Measurements from ENCODE around the gene AGFG2. TPM values are rescaled to one million over a fixed set of nuclear protein-coding genes. Genes with fewer than 3 reads are reported as not detected.

AGFG2 gene
- total and polyA plus RNA-seq, 12 donors, result 14.0 to 175 (median 107) TPM

- intact Hi-C loops (cut with DNase I), result no loop called here
- TF ChIP-seq, protein P1, sequence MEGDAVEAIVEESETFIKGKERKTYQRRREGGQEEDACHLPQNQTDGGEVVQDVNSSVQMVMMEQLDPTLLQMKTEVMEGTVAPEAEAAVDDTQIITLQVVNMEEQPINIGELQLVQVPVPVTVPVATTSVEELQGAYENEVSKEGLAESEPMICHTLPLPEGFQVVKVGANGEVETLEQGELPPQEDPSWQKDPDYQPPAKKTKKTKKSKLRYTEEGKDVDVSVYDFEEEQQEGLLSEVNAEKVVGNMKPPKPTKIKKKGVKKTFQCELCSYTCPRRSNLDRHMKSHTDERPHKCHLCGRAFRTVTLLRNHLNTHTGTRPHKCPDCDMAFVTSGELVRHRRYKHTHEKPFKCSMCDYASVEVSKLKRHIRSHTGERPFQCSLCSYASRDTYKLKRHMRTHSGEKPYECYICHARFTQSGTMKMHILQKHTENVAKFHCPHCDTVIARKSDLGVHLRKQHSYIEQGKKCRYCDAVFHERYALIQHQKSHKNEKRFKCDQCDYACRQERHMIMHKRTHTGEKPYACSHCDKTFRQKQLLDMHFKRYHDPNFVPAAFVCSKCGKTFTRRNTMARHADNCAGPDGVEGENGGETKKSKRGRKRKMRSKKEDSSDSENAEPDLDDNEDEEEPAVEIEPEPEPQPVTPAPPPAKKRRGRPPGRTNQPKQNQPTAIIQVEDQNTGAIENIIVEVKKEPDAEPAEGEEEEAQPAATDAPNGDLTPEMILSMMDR (IDR thresholded peaks at IDR 0.05), result no peak
- peak in 1 of 2 donors; percentile 15 for TF ChIP-seq POLR2A (IDR thresholded peaks at IDR 0.05)
- Histone ChIP-seq H3K36me3 (replicated peaks in 1 of 2) (peaks cover 0 to 31% of the 10 kb centered on the region in 2 donors), H3K4me3 (no peak overlapping the region), H3K4me1 (replicated peaks in 1 of 2) (peaks cover 40 to 52% of the 10 kb centered on the region in 2 donors), H3K27ac (peak overlapping the region; percentile 23 to 95 (median 82)), H3K27me3 (no peaks in the 10 kb centered on the region), H3K9me3 (replicated peaks in 1 of 3) (no peaks in the 10 kb centered on the region)
- WGBS, 4 donors, result 32 to 48% (median 46%) methylated on average over 6 to 12 of the region's 12 CpGs
- peak in 5 of 7 donors; percentile 51 to 63 (median 57) for DNase-seq
Observed at GRCh38 chr7:100567031-100567730, 28.2 kb downstream of the AGFG2 start.

- Histone ChIP-seq H3K27me3 (no peaks in the 10 kb centered on the region), H3K9me3 (replicated peaks in 1 of 3) (no peaks in the 10 kb centered on the region), H3K27ac (peak overlapping the region; percentile 23 to 95 (median 82)), H3K4me1 (replicated peaks in 1 of 2) (peaks cover 40 to 52% of the 10 kb centered on the region in 2 donors), H3K4me3 (no peak overlapping the region), H3K36me3 (replicated peaks in 1 of 2) (peaks cover 0 to 26% of the 10 kb centered on the region in 2 donors)
- intact Hi-C loops (cut with DNase I), result no loop called here
- no peak for TF ChIP-seq POLR2A (IDR thresholded peaks at IDR 0.05)
- TF ChIP-seq, protein P1 (IDR thresholded peaks at IDR 0.05), result no peak
- peak in 6 of 7 donors; percentile 60 to 82 (median 71) for DNase-seq
- WGBS, 4 donors, result 10 to 24% (median 16%) methylated on average over 1 to 3 of the region's 3 CpGs
Observed at GRCh38 chr7:100567751-100568175, 28.8 kb downstream of the AGFG2 start.

GRCh38 chr7:100568176-100568895 lies 29.3 kb downstream of the AGFG2 start:
- DNase-seq, result peak; percentile 77 to 94 (median 92)

More at GRCh38 chr7:100568176-100568895, 29.3 kb downstream of the AGFG2 start:
- peak overlapping the region; percentile 7 to 95 (median 82) for H3K27ac ChIP-seq
- H3K27me3 ChIP-seq, result no peaks in the 10 kb centered on the region
- no peak overlapping the region for H3K4me3 ChIP-seq
- intact Hi-C loops (cut with DNase I), result no loop called here
- no peaks in the 10 kb centered on the region for H3K9me3 ChIP-seq (replicated peaks in 1 of 3)
- TF ChIP-seq, protein P1 (IDR thresholded peaks at IDR 0.05), result no peak
- TF ChIP-seq POLR2A (IDR thresholded peaks at IDR 0.05), result peak in 1 of 2 donors; percentile 15
- peaks cover 40 to 52% of the 10 kb centered on the region in 2 donors for H3K4me1 ChIP-seq (replicated peaks in 1 of 2)
- WGBS, 4 donors, result 43 to 64% (median 59%) methylated on average over 3 to 10 of the region's 11 CpGs
- H3K36me3 ChIP-seq (replicated peaks in 1 of 2), result peaks cover 0 to 20% of the 10 kb centered on the region in 2 donors

Data from adrenal gland (tissue), 12 donors.